Skeletal muscle tissue (tissue), 4 donors: Measurements from ENCODE around the gene POFUT2. TPM values are rescaled to one million over a fixed set of nuclear protein-coding genes. Genes with fewer than 3 reads are reported as not detected.

Experiments
- H3K27ac ChIP-seq: one replicate; pipeline ENCODE4 v1.7.0; 2013; ENCODE audit warnings: mild to moderate bottlenecking, low read depth, low read length, inconsistent platforms
- H3K27me3 ChIP-seq, 3 donors: one replicate each; pipeline ENCODE4 v1.7.0; 2013; ENCODE audit warnings: low read length in 3 of 3; ENCODE audit not compliant: control insufficient read depth in 3 of 3, insufficient read depth in 3 of 3
- H3K36me3 ChIP-seq, 3 donors: one replicate each; pipeline ENCODE4 v1.7.0; 2013; ENCODE audit warnings: low read length in 3 of 3; ENCODE audit not compliant: control insufficient read depth in 3 of 3, insufficient read depth in 3 of 3
- H3K4me1 ChIP-seq, 3 donors: one replicate each; pipeline ENCODE4 v1.7.0; 2013; ENCODE audit warnings: low read length in 3 of 3, mild to moderate bottlenecking in 3 of 3; ENCODE audit not compliant: control insufficient read depth in 3 of 3, insufficient read depth in 3 of 3
- H3K4me3 ChIP-seq, 3 donors: one replicate each; pipeline ENCODE4 v1.7.0; 2013; ENCODE audit warnings: low read length in 3 of 3
- H3K9ac ChIP-seq, 3 donors: one replicate each; pipeline ENCODE4 v1.7.0; 2013; ENCODE audit warnings: low read length in 3 of 3, mild to moderate bottlenecking in 3 of 3, moderate library complexity in 2 of 3, low read depth in 1 of 3
- H3K9me3 ChIP-seq, 3 donors: one replicate each; pipeline ENCODE4 v1.7.0; 2013; ENCODE audit warnings: low read length in 3 of 3; ENCODE audit not compliant: control insufficient read depth in 3 of 3
- total RNA-seq: library from RNA; depleted of rRNA; stranded (reverse); fragments of >200 nt; gene quantifications from one replicate; pipeline ENCODE4 v1.2.3, GENCODE V29; 2014
- donor health status: Osteomylitis.

The POFUT2 gene
- total RNA-seq, 1 donor from 2014 or later = 18.3 TPM

GRCh38 chr21:45326891-45327440 is 39.3 kb upstream of the POFUT2 start:
- peaks cover 0 to 20% (median 14%) of the 10 kb centered on the region in 3 donors for H3K4me1 ChIP-seq
- no peak overlapping the region for H3K9ac ChIP-seq
- H3K4me3 ChIP-seq = no peak overlapping the region
- H3K27ac ChIP-seq = no peak overlapping the region
- H3K36me3 ChIP-seq = no peaks in the 10 kb centered on the region
- H3K27me3 ChIP-seq = peaks cover 20 to 54% (median 24%) of the 10 kb centered on the region in 3 donors
- H3K9me3 ChIP-seq = no peaks in the 10 kb centered on the region

DNA sequence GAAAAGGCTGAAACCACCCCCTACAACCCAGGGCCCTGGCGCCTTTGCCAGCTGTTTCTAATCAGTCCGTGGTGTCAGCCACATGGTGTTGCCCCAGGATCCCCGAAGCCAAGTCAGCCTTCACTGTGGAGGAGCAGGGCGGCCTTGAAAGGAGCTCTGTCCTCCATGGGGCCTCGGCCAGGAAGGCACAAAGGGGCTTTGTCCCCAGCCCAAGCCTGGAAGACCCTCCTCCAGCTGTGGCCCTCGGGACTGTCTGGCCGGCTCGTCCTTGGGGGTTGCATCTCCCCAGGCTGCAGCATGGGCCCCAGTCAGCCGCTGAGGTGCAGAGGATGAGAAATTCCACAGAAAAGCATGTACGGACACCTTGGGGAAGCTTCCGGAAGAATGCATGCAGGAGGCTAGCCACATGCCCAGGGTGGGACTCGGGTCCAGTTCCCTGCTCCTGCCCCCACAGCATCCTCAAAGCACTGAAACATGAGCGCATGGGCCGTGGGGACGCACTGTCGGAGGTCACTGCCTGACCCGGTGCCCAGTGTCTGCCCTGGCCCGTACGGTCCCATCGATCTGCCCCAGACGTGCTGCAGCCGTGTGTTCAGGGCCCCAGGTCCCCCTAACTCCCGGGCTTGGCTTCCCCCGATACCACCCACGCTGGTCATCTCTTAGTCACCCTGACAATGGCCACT is 38.6 kb upstream of the POFUT2 start:
- H3K4me3 ChIP-seq = no peak overlapping the region
- H3K4me1 ChIP-seq = peaks cover 0 to 20% (median 14%) of the 10 kb centered on the region in 3 donors
- no peaks in the 10 kb centered on the region for H3K9me3 ChIP-seq
- peaks cover 21 to 58% (median 22%) of the 10 kb centered on the region in 3 donors for H3K27me3 ChIP-seq
- H3K27ac ChIP-seq = no peak overlapping the region
- H3K36me3 ChIP-seq = no peaks in the 10 kb centered on the region
- no peak overlapping the region for H3K9ac ChIP-seq

DNA sequence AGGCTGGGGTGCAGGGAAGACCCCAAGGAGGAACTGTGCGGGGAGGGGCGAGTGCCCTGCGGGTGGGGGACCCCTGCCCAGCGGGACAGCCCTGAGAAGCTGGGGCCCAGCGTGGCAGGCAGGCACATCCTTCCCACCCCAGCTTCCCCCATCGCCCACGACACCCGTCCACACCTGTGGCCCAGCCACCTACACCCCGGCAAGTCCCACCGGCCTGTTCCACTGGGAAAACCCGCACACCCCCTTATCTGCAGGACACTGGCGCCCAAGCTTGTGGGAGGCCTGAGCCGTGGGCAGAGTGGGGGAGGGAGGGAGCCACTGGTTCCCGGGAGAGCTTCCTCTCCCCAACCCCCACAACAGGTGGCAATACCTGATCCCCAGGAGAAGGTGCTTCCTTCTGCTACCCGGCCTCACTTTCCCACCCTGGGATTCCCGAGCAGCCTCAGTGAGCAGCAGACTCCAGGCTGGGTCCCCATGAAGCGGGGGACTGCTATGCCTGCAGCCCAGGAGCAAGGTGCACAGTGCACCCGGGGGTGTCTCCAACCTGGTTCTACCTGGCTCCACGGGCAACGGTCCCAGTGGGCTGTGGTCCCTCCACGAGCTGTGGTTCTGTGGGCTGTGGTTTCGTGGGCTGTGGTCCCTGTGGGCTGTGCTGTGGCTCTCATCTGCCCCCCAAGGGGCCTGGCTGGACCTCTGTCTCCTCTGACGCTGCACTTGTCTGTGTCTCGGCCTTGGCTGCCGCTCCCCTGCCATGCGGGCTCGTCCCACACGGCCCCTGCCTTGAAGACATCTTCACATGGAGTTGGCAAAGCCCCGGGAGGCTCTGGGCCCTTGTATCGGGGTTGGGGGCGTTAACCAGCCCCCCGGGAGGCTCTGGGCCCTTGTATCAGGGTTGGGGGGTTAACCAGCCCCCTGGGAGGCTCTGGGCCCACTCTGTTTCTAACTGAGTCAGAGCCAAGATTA is 37.8 kb upstream of the POFUT2 start:
- H3K27ac ChIP-seq = no peak overlapping the region
- H3K4me3 ChIP-seq = no peak overlapping the region
- H3K9ac ChIP-seq = no peak overlapping the region
- peaks cover 21 to 58% (median 29%) of the 10 kb centered on the region in 3 donors for H3K27me3 ChIP-seq
- H3K9me3 ChIP-seq = no peaks in the 10 kb centered on the region
- H3K4me1 ChIP-seq = peaks cover 3 to 29% (median 18%) of the 10 kb centered on the region in 3 donors
- H3K36me3 ChIP-seq = no peaks in the 10 kb centered on the region

GRCh38 chr21:45324489-45325205 is 37.0 kb upstream of the POFUT2 start:
- H3K4me1 ChIP-seq = peaks cover 11 to 35% (median 23%) of the 10 kb centered on the region in 3 donors
- H3K36me3 ChIP-seq = no peaks in the 10 kb centered on the region
- H3K27ac ChIP-seq = no peak overlapping the region
- H3K4me3 ChIP-seq = no peak overlapping the region
- H3K27me3 ChIP-seq = peaks cover 21 to 53% (median 30%) of the 10 kb centered on the region in 3 donors
- no peaks in the 10 kb centered on the region for H3K9me3 ChIP-seq
- no peak overlapping the region for H3K9ac ChIP-seq

DNA sequence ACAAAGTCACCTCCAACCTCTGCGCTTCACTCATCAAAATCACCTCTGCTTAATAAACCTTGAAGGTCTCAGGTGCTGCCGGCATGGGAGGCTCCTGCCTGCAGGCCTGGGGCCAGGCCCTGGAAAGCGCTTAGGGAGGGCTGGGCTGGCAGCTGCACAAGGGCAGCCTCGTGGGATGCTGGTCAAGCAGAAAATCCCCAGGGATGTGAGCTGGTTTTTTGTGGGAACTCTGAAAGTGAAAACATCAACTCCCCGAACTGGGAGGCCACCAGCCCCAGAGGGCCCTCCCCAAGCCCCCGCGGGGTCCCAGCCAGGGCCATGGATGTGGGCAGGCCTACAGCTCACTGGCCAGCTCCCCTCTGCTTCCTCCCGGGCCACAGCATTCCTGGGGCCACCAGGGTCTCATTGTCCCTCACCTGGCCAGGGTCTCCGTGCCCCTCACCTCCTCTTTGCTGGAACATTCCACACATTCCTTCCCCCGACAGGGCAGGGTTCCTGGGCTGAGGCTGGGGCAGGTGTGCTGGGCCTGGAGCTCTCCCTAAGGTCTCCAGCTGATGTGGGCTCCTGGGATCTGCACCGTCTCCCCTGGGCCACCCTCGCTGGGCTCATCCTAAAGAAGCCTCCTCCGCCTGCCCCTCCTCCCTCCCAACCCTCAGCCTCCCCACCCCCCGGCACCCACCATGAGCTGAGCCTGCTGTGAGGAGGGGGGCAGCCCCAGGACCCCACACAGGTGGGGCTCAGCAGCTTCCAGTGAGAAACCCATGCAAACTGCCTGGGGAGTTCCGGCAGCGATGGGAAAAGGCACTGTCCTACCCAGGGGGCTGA is 36.0 kb upstream of the POFUT2 start:
- Histone ChIP-seq H3K4me3 (no peak overlapping the region), H3K9ac (no peak overlapping the region), H3K36me3 (no peaks in the 10 kb centered on the region), H3K4me1 (peaks cover 20 to 44% (median 32%) of the 10 kb centered on the region in 3 donors), H3K9me3 (no peaks in the 10 kb centered on the region), H3K27me3 (peaks cover 19 to 44% (median 30%) of the 10 kb centered on the region in 3 donors), H3K27ac (no peak overlapping the region)

- Histone ChIP-seq H3K27ac (no peak overlapping the region), H3K9ac (no peak overlapping the region)
Measured at GRCh38 chr21:45322960-45323461, 35.3 kb upstream of the POFUT2 start.

GRCh38 chr21:45322231-45322959 is 34.7 kb upstream of the POFUT2 start:
- Histone ChIP-seq H3K9me3 (no peaks in the 10 kb centered on the region), H3K27me3 (peaks cover 14 to 40% (median 27%) of the 10 kb centered on the region in 3 donors), H3K36me3 (no peaks in the 10 kb centered on the region), H3K27ac (no peak overlapping the region), H3K9ac (no peak overlapping the region), H3K4me3 (no peak overlapping the region), H3K4me1 (peaks cover 25 to 56% (median 43%) of the 10 kb centered on the region in 3 donors)

More at GRCh38 chr21:45322960-45323461, 35.3 kb upstream of the POFUT2 start:
- Histone ChIP-seq H3K4me1 (peaks cover 22 to 50% (median 37%) of the 10 kb centered on the region in 3 donors), H3K9me3 (no peaks in the 10 kb centered on the region), H3K4me3 (no peak overlapping the region), H3K36me3 (no peaks in the 10 kb centered on the region), H3K27me3 (peaks cover 14 to 44% (median 27%) of the 10 kb centered on the region in 3 donors)

- Histone ChIP-seq H3K4me1 (peaks cover 25 to 57% (median 45%) of the 10 kb centered on the region in 3 donors), H3K4me3 (peak overlapping the region in 1 of 3 donors; percentile 22), H3K36me3 (no peaks in the 10 kb centered on the region), H3K27ac (peak overlapping the region; percentile 83), H3K27me3 (peaks cover 8 to 32% (median 22%) of the 10 kb centered on the region in 3 donors), H3K9ac (peak overlapping the region in 2 of 3 donors; percentile 14 to 68), H3K9me3 (no peaks in the 10 kb centered on the region)
Measured at GRCh38 chr21:45320261-45321025, 32.7 kb upstream of the POFUT2 start.
